GM13977 (cell line): ENCODE results near the gene EEFSEC.
A peak's percentile ranks its signal among the peaks of the same experiment; 100 is the strongest.

ENCODE experiments used
- DNase-seq: peaks from one replicate; pipeline ENCODE4 v3.0.0; 2012; ENCODE audit warnings: low spot score
- CTCF ChIP-seq: IDR thresholded peaks from 2 replicates; pipeline ENCODE4 v1.5.1; 2012; ENCODE audit warnings: mild to moderate bottlenecking, control low read depth; ENCODE audit not compliant: insufficient read depth; ENCODE audit errors: extremely low read depth, missing control alignments
- in situ Hi-C: fragments of 300-500 bp; cut with MboI; formaldehyde crosslinking; loops from one replicate; pipeline ENCODE4 v1.12.0; 2022; ENCODE audit warnings: low sequenced_read_pairs, low pct_unique_long_range_greater_than_20kb, mixed read lengths, inconsistent platforms; ENCODE audit not compliant: unreplicated experiment

Gene EEFSEC

GRCh38 chr3:128218548-128219257, 65.4 kb downstream of the EEFSEC start:
- no peak for TF ChIP-seq CTCF
- no peak for DNase-seq
- in situ Hi-C loops: no loop called here

GRCh38 chr3:128221328-128221727, 68.0 kb downstream of the EEFSEC start:
- no peak for TF ChIP-seq CTCF
- DNase-seq: no peak
- in situ Hi-C loops: no loop called here

GRCh38 chr3:128222796-128223385, 69.6 kb downstream of the EEFSEC start:
- in situ Hi-C loops: no loop called here
- no peak for DNase-seq
- no peak for TF ChIP-seq CTCF

GRCh38 chr3:128226186-128226725, 73.0 kb downstream of the EEFSEC start:
- DNase-seq: no peak
- in situ Hi-C loops: no loop called here
- no peak for TF ChIP-seq CTCF

- in situ Hi-C loops: no loop called here
- DNase-seq: peak; percentile 48
- peak; percentile 69 for TF ChIP-seq CTCF
These were observed 73.6 kb downstream of the EEFSEC start for GRCh38 chr3:128226795-128227395.

- no peak for TF ChIP-seq CTCF
- DNase-seq: no peak
- in situ Hi-C loops: no loop called here
These were observed 74.2 kb downstream of the EEFSEC start for GRCh38 chr3:128227507-128227906.
